Activated T-helper 1 cell treated with anti-CD3 and anti-CD28 coated beads, Interleukin-12 subunit alpha, Interleukin-12 subunit beta, Interleukin-2, Interleukin-4 antibody, amounts not matched to agents 30 ng/mL and 10 ng/mL and 1 ng/mL, durations not matched to agents 14 hours and 24 hours and 36 hours (primary cell): Measurements from ENCODE around the gene GABRB1. TPM values are rescaled to one million over a fixed set of nuclear protein-coding genes. Genes with fewer than 3 reads are reported as not detected.

Experiments used
- DNase-seq: peaks from one replicate; pipeline ENCODE4 v3.0.0; 2021; ENCODE audit warnings: low spot score
- H3K27ac Mint-ChIP-seq: one replicate; pipeline ENCODE4 v1.8.0; 2021; ENCODE audit warnings: mild to moderate bottlenecking, mixed read lengths
- H3K27me3 Mint-ChIP-seq: one replicate; pipeline ENCODE4 v1.8.0; 2022; ENCODE audit warnings: mild to moderate bottlenecking, moderate library complexity, mixed read lengths; ENCODE audit not compliant: insufficient read depth
- H3K36me3 Mint-ChIP-seq: one replicate; pipeline ENCODE4 v1.8.0; 2021; ENCODE audit warnings: low read depth, mixed read lengths
- H3K4me1 Mint-ChIP-seq: one replicate; pipeline ENCODE4 v1.8.0; 2021; ENCODE audit warnings: low read depth, mixed read lengths
- H3K4me3 Mint-ChIP-seq: one replicate; pipeline ENCODE4 v1.8.0; 2021; ENCODE audit warnings: mild to moderate bottlenecking, moderate library complexity, mixed read lengths
- H3K9me3 Mint-ChIP-seq: one replicate; pipeline ENCODE4 v1.8.0; 2021; ENCODE audit warnings: mixed read lengths
- intact Hi-C: fragments of 100-400 bp; cut with micrococcal nuclease; formaldehyde crosslinking; loops from one replicate; pipeline ENCODE4 v1.15.1; 2024
- total RNA-seq: library from RNA; stranded (reverse); gene quantifications from 2 replicates; pipeline ENCODE4 v1.2.3, GENCODE V29; 2022

Gene GABRB1
- total RNA-seq, result not detected in 2 replicates

DNA sequence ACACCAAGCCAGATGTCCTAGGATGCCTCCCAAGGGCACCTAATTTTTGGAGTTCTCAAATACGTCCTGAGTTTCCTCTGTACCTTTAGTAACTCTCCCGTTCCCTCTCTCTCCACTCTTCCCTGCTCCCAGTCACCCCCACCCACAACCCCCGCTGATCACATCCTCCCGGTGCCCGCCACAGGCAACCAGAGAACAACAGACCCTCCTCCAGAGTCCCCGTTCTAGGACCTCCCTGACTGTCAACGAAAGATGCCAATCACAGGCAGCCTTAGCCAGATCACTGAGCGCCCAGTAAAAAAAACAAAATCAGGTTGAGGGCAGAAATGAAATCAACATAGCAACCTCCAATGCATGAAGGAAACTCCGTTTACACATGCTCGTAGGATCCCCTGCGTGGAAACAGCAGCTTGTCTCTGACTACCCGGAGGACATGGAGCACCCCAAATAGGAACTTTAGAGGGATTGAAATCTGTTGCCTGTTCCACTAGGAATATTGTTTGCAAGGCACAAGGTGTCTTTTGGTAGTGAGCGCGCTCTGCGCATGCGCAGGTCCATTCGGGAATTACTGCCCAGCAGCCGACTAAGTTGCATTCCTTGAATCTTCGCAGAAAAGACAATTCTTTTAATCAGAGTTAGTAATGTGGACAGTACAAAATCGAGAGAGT is at the start of gene GABRB1:
GABRB1 (plus strand) TSS at position 557 of the 668 bp plus-strand sequence.
- Mint-ChIP-seq H3K9me3 (no peaks in the 10 kb centered on the region), H3K4me3 (peak within 1 kb of the TSS; percentile 74), H3K27me3 (peaks cover 48% of the 10 kb centered on the region), H3K4me1 (peaks cover 20% of the 10 kb centered on the region), H3K36me3 (no peaks in the 10 kb centered on the region), H3K27ac (no peak within 1 kb of the TSS)
- intact Hi-C loops, result no loop called here
- DNase-seq, result no peak

DNA sequence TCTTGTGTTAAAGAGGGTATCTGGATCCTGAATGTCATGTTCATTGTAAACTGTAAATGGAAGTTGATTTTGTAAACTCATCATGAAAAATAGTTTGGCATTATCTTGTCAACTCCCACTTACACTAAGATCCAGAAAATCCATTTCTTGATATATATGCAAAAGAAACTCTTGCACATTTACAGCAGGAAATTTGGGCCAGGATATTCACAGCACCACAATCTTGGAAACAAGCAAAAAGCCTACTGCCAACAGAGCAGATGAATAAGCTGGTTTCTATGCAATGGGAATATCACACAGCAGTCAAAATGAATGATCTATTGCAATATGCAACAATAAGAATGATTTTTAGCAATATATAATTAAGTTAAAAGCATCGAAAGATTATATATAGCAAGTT is 46.6 kb upstream of the GABRB1 start:
- H3K27me3 Mint-ChIP-seq, result peaks cover 4% of the 10 kb centered on the region

DNA sequence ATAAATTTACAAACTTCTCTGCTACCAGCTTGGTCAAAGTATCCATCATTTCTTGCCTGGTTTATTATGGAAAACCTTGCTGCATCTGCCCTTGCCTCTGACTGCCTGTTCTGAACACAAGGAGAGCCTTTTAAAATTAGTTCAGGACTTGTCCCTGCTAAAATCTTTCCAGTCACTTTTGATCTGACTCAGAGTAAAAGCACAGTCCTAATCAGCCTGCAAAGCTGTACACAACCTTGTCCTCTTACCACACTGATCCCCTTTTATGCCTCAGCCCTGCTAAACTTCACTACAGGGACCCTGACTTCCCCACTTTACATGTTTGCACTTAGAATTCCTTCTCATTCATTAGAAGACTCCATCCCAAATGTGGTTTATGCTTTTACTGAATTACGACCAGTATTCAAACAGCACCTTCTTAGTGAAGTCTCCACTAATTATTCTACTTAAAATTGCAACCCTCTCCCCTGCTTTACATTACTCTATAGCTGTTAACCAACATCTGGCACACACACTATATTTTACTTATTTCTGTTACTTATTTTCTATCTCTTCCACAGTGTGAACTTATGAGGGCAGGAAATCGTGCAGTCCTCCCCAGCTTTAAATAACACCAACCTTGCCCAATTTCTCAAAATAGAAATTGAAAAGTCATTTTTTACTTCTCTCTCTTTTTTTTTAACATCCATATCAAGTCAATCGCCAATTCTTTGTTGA is 44.3 kb upstream of the GABRB1 start:
- Mint-ChIP-seq H3K27me3 (peaks cover 12% of the 10 kb centered on the region), H3K9me3 (no peaks in the 10 kb centered on the region), H3K4me1 (no peaks in the 10 kb centered on the region), H3K27ac (no peak overlapping the region), H3K4me3 (no peak overlapping the region), H3K36me3 (no peaks in the 10 kb centered on the region)
- DNase-seq, result no peak
- intact Hi-C loops, result no loop called here

More for the DNA sequence above, 46.6 kb upstream of the GABRB1 start:
- H3K9me3 Mint-ChIP-seq, result no peaks in the 10 kb centered on the region
- DNase-seq, result no peak
- intact Hi-C loops, result no loop called here
- H3K27ac Mint-ChIP-seq, result no peak overlapping the region
- no peak overlapping the region for H3K4me3 Mint-ChIP-seq
- H3K36me3 Mint-ChIP-seq, result no peaks in the 10 kb centered on the region
- no peaks in the 10 kb centered on the region for H3K4me1 Mint-ChIP-seq

DNA sequence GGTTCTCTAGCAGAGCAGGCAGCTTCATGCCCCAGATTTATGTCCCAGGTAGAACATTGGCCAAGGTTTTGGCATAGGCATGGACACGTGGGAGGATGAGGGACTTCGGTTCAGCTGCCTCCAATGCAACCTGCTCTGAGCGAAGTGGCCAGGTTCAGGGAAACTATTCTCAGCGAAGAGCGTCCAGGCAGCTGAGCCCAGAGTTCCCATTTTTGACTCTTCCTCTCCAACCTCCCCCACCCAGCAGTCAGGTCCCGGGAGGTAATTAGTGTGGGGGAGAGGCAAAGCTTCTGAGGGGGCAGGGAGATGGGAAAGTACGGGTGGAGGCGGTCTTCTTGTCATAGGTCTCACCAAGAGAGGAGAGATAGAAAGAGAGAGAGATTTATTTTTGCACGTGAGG is 39.0 kb upstream of the GABRB1 start:
- H3K4me3 Mint-ChIP-seq, result no peak overlapping the region
- DNase-seq, result no peak
- H3K27me3 Mint-ChIP-seq, result peaks cover 48% of the 10 kb centered on the region
- H3K27ac Mint-ChIP-seq, result no peak overlapping the region
- H3K4me1 Mint-ChIP-seq, result peaks cover 5% of the 10 kb centered on the region
- intact Hi-C loops, result no loop called here
- H3K36me3 Mint-ChIP-seq, result no peaks in the 10 kb centered on the region
- no peaks in the 10 kb centered on the region for H3K9me3 Mint-ChIP-seq

DNA sequence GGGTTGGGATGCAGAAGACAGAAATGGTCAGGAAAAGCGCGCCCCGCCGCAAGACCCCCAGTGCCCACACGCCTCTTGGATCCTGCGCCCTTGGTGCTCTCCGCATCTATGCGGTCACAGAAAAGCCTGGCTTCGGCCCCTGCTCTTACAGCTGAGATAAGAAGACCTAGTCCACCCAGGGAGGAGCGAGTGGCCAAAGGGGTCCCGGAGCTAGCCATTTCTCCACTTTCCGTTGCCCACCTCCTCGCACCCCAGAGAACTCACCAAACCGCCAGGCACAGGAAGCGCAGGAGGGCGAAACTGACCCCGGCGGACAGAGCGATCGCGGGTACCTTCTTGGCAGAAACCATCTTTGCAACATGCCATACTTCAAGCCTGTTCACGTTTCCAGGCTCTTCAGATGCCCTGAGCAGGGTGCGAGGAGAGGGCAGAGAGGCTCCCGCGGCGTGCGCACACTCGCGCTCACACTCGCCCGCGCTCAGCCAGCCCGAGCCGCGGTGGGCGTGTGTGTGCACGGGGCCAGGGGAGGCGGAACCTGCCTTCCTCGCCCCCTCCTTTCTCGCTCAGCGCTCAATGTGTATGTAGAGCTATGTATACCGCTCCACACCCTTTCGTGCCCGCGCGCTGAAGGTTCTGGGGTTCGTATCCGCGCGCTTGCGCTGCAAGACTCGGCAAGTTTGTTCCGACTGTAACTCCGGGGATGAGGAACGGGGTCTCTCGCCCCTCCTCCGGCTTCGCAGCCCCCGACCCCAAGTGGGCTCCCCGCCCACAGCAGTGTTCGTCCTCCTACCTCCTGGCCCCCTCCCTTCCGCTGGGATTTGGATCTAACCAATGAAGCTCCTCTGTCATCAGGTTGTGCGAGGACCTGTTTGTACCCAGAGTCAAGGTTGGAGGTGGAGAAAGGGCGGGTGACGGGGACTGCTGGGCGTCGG is 38.0 kb upstream of the GABRB1 start, which contains the start of gene GABRA4:
GABRA4 (minus strand) TSS at position 507 of the 932 bp plus-strand sequence; CDS start at position 350, 157 bp downstream.
- Mint-ChIP-seq H3K27me3 (peaks cover 53% of the 10 kb centered on the region), H3K4me1 (peaks cover 5% of the 10 kb centered on the region), H3K4me3 (peak within 1 kb of the TSS; percentile 37), H3K27ac (no peak within 1 kb of the TSS), H3K9me3 (no peaks in the 10 kb centered on the region), H3K36me3 (no peaks in the 10 kb centered on the region)
- intact Hi-C loops, result no loop called here
- DNase-seq, result no peak

DNA sequence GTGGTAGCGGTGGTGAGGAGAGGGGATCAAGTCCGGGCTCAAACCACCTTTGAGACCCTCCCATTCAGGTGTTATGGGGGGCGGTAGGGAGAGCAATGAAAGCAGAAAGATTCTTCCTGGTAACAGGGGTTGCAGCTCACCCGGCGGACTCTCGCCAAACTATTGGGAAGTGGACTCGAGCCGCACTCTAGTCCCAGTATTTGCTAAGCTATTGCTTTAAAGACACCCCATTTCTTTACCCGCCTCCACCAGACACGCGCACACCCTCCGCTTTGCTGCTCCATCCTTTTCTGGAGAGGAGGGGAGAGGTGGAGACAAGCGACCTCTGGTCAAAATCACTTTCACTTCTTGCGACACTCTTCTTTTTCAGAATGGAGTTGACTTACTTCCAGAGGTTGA is 37.4 kb upstream of the GABRB1 start:
- intact Hi-C loops, result no loop called here
- peaks cover 53% of the 10 kb centered on the region for H3K27me3 Mint-ChIP-seq

DNA sequence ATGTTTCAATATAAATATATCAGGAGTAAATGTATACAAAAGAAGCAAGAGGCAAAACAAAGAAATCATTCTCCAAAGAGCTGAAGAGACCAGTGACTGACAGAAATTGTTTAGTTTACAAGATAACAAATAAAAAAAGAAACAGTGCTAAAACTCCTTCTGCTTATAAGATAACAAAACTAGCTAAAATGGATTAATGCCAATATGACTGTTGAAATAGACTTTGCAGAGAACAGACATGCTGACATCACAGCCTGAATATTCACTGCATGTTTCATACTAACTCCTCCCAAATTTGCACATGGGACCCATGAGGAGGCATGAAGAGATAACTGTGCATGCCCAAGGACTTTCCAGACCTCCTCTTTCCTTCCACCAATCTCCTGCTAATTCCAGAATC is 31.8 kb upstream of the GABRB1 start:
- no peaks in the 10 kb centered on the region for H3K9me3 Mint-ChIP-seq
- no peak overlapping the region for H3K4me3 Mint-ChIP-seq
- intact Hi-C loops, result no loop called here
- H3K4me1 Mint-ChIP-seq, result no peaks in the 10 kb centered on the region
- no peak for DNase-seq
- H3K27me3 Mint-ChIP-seq, result peaks cover 31% of the 10 kb centered on the region
- H3K27ac Mint-ChIP-seq, result no peak overlapping the region
- no peaks in the 10 kb centered on the region for H3K36me3 Mint-ChIP-seq

More for the DNA sequence above, 37.4 kb upstream of the GABRB1 start:
- DNase-seq, result no peak
- no peaks in the 10 kb centered on the region for H3K9me3 Mint-ChIP-seq
- no peaks in the 10 kb centered on the region for H3K36me3 Mint-ChIP-seq
- H3K27ac Mint-ChIP-seq, result no peak overlapping the region
- peaks cover 5% of the 10 kb centered on the region for H3K4me1 Mint-ChIP-seq
- H3K4me3 Mint-ChIP-seq, result peak overlapping the region; percentile 37

DNA sequence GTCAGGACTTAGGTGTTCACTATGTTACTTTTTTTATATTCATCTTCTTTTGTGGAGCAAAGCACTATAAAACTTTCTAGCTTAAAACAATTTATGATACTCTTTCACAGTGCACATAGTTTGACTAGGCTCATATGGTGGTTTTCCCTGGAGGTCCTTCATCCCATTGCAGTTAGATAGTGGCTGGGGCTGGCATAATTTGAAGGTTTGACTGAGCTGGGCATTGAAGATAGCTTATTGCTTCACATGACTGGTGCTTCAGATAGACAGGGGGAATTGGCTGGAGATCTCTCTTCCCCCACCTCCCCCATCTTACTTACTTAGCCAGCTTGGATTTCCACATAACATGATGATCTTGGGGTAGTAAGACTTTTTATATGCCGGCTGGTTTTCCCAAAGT is 31.0 kb upstream of the GABRB1 start:
- Mint-ChIP-seq H3K9me3 (no peaks in the 10 kb centered on the region), H3K4me3 (no peak overlapping the region), H3K4me1 (no peaks in the 10 kb centered on the region), H3K27ac (no peak overlapping the region), H3K36me3 (no peaks in the 10 kb centered on the region), H3K27me3 (peaks cover 24% of the 10 kb centered on the region)
- DNase-seq, result no peak
- intact Hi-C loops, result no loop called here

DNA sequence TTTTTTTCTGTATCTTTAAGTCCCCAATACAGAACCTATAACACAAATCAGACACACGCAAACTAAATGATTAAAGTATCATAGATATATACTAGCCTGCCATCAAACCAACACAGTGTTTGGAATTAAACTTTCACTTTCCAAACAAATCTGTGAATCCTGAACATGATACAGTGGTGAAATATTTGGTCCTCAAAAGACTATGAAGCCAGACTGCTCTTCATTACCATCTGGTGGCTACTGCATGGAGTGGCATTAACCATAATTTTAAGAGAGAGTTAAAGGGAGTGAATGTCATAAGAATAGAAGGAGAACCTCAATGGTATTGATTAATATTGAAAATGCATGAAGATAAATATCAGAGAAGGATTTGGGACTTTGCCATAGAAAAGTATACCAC is 28.8 kb upstream of the GABRB1 start:
- DNase-seq, result no peak
- Mint-ChIP-seq H3K9me3 (no peaks in the 10 kb centered on the region), H3K27me3 (peaks cover 14% of the 10 kb centered on the region), H3K4me1 (no peaks in the 10 kb centered on the region), H3K4me3 (no peak overlapping the region), H3K27ac (no peak overlapping the region), H3K36me3 (no peaks in the 10 kb centered on the region)
- intact Hi-C loops, result no loop called here

DNA sequence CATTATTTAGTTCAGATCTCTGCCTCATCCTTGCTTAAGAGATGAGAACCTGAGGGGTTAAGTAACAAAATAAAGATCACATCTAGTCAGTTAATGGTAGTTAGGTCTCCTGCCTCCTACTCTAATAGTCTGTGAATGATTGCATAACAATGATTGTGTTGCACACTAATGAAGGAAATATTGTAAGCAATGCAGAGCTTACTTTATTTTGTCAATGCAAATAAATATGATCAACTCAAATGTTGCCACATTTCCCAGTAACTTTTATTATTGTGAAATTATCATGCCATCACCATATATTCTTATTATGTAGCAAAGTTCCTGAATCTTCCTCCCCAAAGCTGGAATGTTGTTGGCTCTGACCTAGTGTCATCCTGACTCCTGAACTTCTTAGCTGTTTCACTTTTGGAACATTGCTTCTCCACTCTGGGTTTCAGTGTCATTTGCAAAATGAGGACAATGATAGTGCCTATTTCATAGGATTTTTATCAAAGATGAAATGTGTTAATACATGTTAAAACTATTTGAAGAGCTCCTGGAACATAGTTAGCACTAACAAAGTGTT is 20.9 kb upstream of the GABRB1 start:
- intact Hi-C loops, result no loop called here
- Mint-ChIP-seq H3K9me3 (peaks cover 9% of the 10 kb centered on the region), H3K4me1 (peaks cover 12% of the 10 kb centered on the region), H3K27ac (peak overlapping the region; percentile 62), H3K27me3 (peaks cover 3% of the 10 kb centered on the region), H3K36me3 (peaks cover 5% of the 10 kb centered on the region), H3K4me3 (peak overlapping the region; percentile 57)
- DNase-seq, result no peak

DNA sequence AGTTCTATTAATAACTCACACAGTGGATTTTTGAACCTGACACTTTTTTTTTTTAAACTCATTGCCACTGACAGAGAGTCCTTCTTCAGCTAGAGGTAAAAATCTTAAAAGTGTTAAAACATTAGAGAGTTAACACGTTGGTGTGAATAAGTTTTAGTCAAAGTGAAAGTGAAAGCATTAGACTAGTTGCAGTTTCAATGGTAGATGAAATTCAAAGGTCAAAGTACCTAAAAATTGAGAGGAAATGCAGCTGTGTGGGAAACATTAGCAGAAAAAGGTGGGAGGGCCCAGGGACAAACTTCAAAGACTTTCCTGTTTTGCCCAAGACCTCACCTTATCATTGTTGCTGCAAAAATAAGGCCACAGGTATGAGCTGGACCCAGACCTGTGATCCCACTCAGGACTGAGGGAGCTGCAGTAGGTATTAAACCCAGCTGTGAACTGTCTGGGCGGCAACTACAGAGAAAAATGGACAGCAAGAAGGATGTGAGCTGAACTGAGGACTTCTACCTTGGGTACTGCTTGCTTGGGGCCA is 20.4 kb upstream of the GABRB1 start:
- H3K36me3 Mint-ChIP-seq, result peaks cover 5% of the 10 kb centered on the region
- H3K27ac Mint-ChIP-seq, result peak overlapping the region; percentile 62

DNA sequence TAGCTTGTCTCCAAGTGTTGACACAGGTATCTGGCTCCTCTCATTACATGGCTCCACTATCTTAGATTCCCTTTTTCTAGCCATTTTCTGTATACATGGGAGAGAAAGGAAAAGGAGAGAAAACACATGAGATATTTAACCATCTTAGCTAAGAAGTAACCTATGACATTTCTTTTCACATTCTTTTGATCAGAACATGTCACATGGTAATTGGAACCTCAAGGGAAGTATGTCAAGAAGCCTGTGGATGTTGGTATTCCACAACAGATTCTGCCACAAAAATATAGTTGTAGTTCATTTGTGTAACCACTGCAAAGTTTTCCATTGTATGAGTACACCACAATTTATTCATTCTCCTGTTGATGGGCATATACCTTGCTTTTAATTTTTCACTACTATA is 18.7 kb upstream of the GABRB1 start:
- no peak overlapping the region for H3K4me3 Mint-ChIP-seq
- DNase-seq, result no peak
- H3K36me3 Mint-ChIP-seq, result peaks cover 5% of the 10 kb centered on the region
- H3K4me1 Mint-ChIP-seq, result peaks cover 12% of the 10 kb centered on the region
- intact Hi-C loops, result no loop called here
- peaks cover 3% of the 10 kb centered on the region for H3K27me3 Mint-ChIP-seq
- H3K9me3 Mint-ChIP-seq, result peaks cover 9% of the 10 kb centered on the region
- H3K27ac Mint-ChIP-seq, result no peak overlapping the region

More for the DNA sequence above, 20.4 kb upstream of the GABRB1 start:
- intact Hi-C loops, result no loop called here
- Mint-ChIP-seq H3K9me3 (peaks cover 9% of the 10 kb centered on the region), H3K4me1 (peaks cover 12% of the 10 kb centered on the region), H3K4me3 (peak overlapping the region; percentile 57), H3K27me3 (peaks cover 3% of the 10 kb centered on the region)
- DNase-seq, result no peak
